LoVo (cell line): Measurements from ENCODE around the gene SHC2.

Experiments used
- DNase-seq: peaks from one replicate; pipeline ENCODE4 v3.0.0-alpha.2; 2016; ENCODE audit warnings: low spot score

SHC2 gene

DNA sequence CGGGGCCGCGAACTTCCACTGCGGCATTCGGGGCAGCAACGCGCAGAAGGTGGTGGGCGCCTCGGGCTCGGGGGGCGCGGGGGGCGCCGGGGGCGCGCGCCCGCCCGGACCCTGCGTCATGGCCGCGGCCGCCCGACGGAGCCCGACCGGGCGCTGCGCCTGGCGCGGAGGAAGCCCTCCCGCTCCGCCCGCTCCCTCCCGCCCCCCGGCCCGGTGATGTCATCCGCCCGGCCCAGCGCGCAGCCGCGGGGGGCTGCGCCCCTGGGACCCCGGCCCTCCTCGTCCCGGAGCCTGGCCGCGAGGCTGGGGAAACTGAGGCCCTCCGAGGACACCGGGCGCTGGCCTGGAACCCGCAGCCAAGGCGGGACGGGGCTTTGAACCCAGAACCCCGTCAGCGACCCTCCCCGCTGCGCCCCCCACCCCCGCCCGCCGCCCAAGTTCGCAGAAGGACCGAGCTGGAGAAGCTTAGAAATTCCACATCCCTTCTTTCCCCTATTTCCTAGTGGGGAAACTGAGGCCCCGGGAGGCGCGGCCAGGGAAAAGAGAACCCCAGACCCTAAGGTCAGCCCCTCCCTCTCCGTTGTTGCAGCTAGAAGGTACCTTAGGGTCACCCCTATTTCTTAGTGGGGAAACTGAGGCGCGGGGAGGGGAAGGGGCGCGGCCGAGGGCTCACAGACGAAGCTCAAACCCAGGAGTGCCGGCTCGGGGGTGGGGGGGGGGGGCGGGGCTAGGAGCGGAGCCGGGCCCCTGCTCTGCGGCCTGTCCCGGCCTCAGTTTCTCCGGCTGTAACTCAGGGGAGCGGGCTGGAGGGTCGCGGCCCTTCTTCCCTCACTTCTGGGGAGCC, at the start of gene SHC2:
Gene SHC2 (minus strand): TSS at position 157 of the 844 bp plus-strand sequence. CDS start 37 bp downstream, at position 120.
- DNase-seq = no peak

DNA sequence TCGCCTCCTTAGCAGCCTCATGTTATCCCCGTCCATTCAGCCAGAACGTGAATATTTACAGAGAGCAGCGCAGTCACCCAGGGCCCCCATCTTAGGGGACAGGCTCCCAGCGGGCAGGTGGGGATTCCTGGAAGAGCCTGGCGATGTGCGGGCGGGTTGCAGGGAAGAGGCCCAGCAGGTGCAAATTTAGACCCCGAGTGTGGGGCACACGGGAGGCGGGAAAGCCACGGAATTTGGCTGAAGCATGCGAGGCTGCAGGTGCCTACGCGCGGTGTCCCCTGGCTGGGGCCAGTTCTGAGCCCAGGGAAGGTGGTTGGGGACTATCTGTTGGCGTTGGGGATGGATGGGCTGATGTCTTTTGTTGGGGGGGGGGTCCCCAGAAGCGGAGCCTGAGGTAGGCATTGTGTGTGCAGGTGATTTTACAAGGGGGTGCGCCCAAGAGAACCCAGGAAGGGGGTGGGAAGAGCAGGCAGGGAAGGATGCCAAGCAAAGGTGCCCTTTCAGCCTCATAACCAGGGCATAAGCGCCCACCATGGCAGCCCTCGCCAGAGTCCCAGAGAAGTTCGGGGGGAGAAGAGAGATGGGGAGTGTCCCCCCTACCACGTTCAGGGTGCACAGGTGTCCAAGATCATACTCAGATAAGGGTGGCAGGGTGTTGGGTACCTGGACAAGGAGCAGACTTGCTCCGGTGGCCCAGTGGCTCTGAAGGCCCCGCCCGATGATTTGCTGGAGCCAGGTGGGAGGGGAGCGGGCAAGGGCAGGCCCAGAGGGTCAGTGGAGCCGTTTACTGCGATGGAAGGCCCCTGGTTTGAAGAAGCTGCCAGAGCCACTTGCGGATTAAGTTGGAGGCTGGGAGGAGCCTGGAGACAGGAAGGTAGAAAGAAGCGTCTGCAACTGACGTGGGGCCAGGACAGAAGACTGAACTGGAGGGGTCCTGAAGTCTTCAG, 47.6 kb upstream of the SHC2 start:
- no peak for DNase-seq

DNA sequence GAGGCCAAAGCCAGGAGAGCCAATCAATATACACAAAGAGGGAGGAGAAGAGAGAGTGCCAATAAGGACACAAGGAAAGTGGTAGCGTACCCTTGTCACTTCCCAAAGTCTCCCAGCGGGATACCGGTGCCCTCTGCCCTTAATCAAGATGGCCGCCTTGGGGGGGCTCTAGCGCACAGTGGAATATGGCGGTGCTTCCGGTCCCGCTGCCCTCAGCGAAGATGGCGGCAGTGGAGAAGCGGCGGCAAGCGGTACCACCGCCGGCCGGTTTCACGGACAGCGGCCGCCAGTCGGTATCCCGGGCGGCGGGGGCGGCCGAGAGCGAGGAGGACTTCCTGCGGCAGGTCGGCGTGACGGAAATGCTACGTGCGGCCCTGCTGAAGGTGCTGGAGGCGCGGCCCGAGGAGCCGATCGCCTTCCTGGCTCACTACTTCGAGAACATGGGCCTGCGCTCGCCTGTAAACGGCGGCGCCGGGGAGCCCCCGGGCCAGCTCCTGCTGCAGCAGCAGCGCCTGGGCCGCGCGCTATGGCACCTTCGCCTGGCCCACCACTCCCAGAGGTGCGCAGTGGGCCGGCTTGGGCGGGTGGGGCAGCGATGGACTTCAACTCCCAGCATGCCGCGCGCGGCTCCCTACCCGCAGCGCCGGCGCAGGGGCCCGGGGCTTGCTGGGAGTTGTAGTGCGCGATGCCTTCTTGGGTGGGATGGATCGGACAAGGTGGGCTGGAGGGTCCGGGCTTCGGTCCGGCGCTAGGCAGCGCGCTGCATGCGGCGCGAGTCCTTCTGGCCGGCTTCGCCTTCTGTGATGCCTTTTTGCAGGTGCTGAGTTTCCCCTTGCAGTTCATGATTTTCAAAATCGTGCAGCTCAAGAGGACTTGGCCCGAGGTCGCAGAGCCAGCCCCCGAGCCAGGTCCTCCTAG, 46.7 kb upstream of the SHC2 start, which contains the start of gene TPGS1:
Gene TPGS1 (plus strand): TSS at position 212 of the 918 bp plus-strand sequence. CDS start 10 bp downstream, at position 222.
- DNase-seq = peak; percentile 99

DNA sequence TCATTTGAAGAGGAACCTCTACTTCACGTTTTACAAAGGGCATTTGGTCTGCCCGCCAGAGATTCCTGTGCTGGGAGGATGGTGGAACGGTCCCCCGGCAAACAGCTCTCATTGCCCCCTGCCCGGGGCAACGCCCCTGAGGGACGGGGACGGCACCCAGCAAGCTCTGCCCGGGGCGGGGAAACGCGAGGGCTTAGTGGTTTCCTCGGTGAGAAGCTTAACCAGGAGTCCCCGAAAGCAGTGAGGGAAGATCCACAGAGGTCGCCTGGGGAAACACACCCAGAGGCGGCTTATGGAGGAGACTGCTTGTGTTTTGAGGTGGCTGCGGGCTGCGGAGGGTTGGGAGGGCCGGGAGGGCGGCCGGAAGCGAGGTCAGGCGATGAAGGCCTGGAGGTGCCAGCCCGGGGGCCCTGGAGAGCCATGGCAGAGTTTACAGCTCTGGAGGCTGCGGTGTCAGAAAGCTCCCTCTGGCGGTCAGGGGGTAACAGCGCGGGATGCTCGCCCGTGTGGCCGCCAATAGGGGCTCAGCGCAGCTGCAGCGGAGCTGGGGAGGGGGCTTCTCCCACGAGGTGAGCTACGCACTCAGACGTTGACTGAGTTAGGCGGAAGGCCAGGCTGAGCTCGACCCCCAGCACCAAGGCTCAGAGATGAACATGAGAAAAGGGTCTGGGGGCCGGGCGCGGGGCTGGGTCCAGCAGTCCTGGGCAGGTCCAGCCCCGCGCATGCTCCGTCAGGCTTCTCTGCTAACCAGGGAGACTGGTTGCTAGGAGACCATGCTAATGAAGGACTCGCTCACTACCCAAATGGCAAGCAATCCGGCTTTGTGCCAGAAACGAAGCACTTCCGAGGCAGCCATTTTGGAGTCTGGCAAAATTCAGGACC, 45.8 kb upstream of the SHC2 start:
- peak; percentile 95 for DNase-seq

GRCh38 chr19:504616-505015, 43.8 kb upstream of the SHC2 start:
- DNase-seq = no peak

DNA sequence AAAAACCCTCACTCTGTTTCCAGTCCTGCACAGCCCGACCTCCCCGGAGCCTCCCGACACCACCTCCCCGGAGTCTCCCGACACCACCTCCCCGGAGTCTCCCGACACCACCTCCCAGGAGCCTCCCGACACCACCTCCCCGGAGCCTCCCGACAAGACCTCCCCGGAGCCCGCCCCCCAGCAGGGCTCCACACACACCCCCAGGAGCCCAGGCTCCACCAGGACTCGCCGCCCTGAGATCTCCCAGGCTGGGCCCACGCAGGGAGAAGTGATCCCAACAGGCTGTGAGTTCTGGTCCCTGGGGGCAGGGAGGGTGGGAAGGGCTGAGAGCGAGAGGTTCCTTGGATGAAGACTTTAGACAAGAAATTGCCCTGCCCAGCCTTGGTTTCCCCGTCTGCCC, 40.8 kb upstream of the SHC2 start:
- no peak for DNase-seq

DNA sequence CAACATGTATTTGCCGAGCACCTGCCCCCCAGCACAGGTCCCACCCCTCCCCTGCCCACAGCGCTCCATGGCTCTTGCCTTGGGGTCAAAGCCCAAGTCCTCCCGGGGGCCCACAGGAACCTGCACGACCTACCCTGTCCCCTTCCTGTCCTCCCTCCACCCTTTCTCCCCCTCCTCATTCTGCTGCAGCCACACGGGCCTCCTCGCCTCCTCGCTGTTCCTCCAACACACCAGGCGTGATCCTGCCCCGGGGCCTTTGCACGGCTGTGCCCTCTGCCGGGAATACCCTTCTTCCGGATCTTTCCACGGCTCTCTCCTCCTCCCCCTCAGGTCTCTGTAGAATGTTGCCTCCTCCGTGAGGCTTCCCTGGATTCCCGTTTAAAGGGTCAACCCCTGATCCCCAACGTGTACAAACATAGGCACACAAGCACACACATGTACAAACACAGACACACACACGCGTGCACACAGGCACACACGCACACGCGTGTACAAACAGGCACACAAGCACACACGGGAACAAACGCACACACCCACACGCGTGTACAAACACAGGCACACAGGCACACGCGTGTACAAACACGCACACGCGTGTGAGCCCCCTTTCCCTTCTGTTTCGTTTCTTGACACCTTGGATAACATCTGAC, 38.3 kb upstream of the SHC2 start:
- no peak for DNase-seq

GRCh38 chr19:498511-498891, 37.7 kb upstream of the SHC2 start:
- DNase-seq = no peak

DNA sequence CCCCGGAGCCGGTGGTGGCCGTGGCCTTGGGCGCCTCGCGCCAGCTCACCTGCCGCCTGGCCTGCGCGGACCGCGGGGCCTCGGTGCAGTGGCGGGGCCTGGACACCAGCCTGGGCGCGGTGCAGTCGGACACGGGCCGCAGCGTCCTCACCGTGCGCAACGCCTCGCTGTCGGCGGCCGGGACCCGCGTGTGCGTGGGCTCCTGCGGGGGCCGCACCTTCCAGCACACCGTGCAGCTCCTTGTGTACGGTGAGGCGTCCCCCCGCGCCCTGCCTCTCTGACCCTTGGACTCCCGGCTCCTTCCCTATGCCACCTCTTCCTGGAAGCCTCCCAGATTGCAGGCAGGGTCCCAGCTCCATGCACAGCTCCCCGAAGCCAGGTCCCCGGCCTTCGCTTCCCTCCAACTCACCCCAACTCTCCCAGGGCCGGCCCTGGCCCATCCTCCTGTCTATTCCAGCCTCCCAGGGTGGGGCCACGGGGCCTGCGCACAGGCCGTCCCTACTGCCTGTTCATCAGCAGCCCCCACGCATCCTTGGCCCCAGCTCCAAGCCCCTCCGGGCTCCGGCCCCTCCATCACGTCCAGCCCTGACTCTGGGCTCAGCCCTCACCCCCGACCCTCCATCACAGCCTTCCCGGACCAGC, 37.2 kb upstream of the SHC2 start:
- DNase-seq = no peak

GRCh38 chr19:497491-497868, 36.6 kb upstream of the SHC2 start:
- DNase-seq = no peak

DNA sequence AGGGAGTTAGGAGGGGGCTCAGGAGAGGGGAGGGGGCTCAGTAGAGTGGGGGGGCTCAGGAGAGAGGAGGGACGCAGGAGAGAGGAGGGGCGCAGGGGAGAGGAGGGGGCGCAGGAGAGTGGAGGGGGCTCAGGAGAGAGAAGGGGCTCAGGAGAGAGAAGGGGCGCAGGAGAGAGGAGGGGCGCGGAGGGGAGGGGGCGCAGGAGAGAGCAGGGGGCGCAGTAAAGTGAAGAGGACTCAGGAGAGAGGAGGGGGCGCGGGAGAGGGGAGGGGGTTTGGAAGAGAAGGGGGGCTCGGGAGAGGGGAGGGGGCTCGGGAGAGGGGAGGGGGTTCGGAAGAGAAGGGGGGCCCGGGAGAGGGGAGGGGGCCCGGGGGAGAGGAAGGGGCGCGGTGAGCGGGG, 36.2 kb upstream of the SHC2 start:
- DNase-seq = no peak

- no peak for DNase-seq
Observed at GRCh38 chr19:496112-496665, 35.4 kb upstream of the SHC2 start, which contains the start of gene MADCAM1. TSS of gene MADCAM1 (plus strand) at chr19:496486. CDS start at chr19:496500, 14 bp downstream.

- DNase-seq = no peak
Observed at GRCh38 chr19:495402-496111, 34.7 kb upstream of the SHC2 start.

DNA sequence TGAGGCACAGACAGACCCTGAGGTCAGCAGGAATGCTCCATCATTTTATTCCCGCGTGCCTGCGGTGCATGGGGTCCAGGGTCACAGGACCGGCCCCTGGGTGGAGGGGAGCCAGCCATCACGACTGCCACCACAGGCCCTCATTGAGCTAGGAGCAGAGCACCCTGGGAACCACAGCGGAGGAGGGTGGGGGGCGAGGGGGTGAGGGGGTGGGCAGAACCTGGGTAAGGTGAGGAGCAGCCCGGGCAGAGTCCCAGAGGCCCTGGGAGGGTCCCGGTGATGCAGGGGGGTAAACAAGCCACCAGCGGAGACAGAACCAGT, 34.2 kb upstream of the SHC2 start:
- DNase-seq = no peak

GRCh38 chr19:494171-495080, 33.6 kb upstream of the SHC2 start:
- DNase-seq = no peak

- no peak for DNase-seq
Observed at GRCh38 chr19:493391-494170, 32.7 kb upstream of the SHC2 start.

DNA sequence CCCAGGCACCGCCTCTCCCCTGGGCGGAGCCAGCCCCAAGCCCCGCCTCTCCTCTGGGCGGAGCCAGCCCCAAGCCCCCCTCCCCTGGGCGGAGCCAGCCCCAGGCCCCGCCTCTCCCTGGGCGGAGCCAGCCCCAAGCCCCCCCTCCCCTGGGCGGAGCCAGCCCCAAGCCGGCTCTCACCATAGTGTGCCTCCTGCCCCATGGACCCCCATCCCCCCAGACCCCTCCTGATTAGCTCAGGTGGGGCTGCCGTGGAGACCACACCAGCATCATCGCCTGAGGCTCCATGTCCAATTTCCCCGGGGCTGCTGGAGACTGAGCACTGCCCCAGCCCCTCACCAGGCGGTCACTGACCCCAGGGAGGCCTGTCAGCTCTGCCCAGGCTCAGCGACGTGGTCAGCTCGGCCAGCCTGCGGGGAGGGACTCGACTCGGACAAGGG, 31.3 kb upstream of the SHC2 start:
- no peak for DNase-seq
